ENCODE measurements around the gene RBM14. TPM values are rescaled to one million over a fixed set of nuclear protein-coding genes. Genes with fewer than 3 reads are reported as not detected.

Gene RBM14
- total RNA-seq, 1 donor: 22.4 TPM

DNA sequence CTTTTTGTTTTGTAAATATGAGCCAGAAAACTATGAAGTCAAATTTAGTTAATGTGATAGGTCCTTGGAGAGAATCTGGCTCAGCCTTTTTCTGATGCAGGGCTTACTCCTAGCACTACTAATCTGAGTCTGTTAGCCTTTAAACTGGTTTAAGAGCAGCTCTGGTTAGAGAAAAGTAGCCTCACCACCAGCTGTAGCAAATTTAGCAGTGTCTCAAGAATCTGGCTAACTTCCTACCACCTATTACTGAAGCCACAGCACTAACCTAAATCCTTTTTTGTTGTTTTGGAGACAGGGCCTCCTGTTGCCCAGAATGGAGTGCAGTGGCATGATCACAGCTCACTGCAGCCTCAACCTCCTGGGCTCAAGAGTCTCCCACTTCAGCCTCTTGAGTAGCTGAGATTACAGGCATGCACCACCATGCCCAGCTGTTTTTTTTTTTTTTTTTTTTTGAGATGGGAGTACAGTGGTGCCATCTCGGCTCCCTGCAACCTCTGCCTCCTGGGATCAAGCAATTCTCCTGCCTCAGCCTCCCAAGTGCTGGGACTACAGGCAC lies 47.4 kb downstream of the RBM14 start:
- DNase-seq (ENCODE audit: insufficient read length, low spot score, missing footprints): peak; percentile 58
- no peak overlapping the region for H2AFZ ChIP-seq (ENCODE audit: low read length)
- H3K79me2 ChIP-seq (ENCODE audit: insufficient read depth, low read length): peaks cover 66% of the 10 kb centered on the region
- H3K4me2 ChIP-seq (ENCODE audit: insufficient read depth, low read length): no peak overlapping the region
- H3K27ac ChIP-seq (ENCODE audit: low read depth, low read length): no peak overlapping the region
- peaks cover 59% of the 10 kb centered on the region for H3K36me3 ChIP-seq (ENCODE audit: insufficient read depth, low read length)
- TF ChIP-seq CTCF (IDR thresholded peaks at IDR 0.05; ENCODE audit: extremely low read depth, low read depth, low read length): no peak
- no peaks in the 10 kb centered on the region for H3K4me1 ChIP-seq (ENCODE audit: insufficient read depth, low read length)
- no peak overlapping the region for H3K4me3 ChIP-seq (ENCODE audit: insufficient read depth, low read length)
- peaks cover 16% of the 10 kb centered on the region for H4K20me1 ChIP-seq (ENCODE audit: insufficient read depth, low read length)
- no peaks in the 10 kb centered on the region for H3K27me3 ChIP-seq (ENCODE audit: insufficient read depth, low read length)
- H3K9me3 ChIP-seq (ENCODE audit: low read depth, low read length): no peaks in the 10 kb centered on the region

DNA sequence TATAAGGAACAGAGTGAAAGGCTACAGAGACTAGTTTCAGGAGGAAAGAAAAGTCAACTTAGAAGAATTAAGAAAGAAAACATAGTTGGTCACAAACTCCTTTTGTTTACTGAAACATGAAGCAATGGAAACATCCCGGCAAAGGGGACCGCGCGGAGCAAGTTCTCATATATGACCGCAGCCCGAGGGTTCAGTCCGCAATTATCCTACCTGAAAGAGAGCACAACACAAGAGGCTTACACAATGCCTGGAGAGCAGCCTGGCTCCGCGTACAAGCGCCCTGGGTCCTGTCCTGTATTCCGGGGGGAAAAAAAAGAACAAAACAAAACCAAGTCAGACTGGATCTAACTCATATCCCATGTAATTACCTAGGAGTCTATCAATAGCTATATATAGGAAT lies 48.9 kb downstream of the RBM14 start:
- Histone ChIP-seq H3K4me2 (ENCODE audit: insufficient read depth, low read length) (no peak overlapping the region), H3K79me2 (ENCODE audit: insufficient read depth, low read length) (peaks cover 68% of the 10 kb centered on the region), H3K9me3 (ENCODE audit: low read depth, low read length) (no peaks in the 10 kb centered on the region), H3K36me3 (ENCODE audit: insufficient read depth, low read length) (peaks cover 57% of the 10 kb centered on the region), H4K20me1 (ENCODE audit: insufficient read depth, low read length) (peaks cover 21% of the 10 kb centered on the region), H3K4me1 (ENCODE audit: insufficient read depth, low read length) (no peaks in the 10 kb centered on the region), H2AFZ (ENCODE audit: low read length) (no peak overlapping the region), H3K27ac (ENCODE audit: low read depth, low read length) (no peak overlapping the region), H3K27me3 (ENCODE audit: insufficient read depth, low read length) (no peaks in the 10 kb centered on the region), H3K4me3 (ENCODE audit: insufficient read depth, low read length) (no peak overlapping the region)
- no peak for TF ChIP-seq CTCF (IDR thresholded peaks at IDR 0.05; ENCODE audit: extremely low read depth, low read depth, low read length)
- DNase-seq (ENCODE audit: insufficient read length, low spot score, missing footprints): no peak

DNA sequence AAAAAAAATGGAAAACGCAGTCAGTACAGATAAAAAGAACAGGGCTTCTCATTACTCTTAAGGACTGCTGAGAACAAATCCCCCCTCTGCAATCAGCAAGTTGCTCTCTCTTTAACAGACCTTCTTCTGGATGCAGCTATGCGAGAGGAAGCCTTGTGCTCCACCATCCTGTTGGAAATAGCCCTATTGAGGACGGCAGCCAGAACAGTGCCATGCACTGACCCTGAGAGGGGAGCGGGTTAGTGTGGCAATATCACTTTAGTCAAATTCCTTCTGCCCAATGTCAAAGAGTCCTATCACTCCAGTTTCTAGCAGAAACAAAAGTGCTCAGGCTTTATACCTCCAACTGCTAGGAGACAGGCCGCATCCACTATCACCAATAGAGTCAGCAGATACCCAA lies 54.4 kb downstream of the RBM14 start:
- no peak overlapping the region for H3K27ac ChIP-seq (ENCODE audit: low read depth, low read length)
- peaks cover 2% of the 10 kb centered on the region for H3K4me1 ChIP-seq (ENCODE audit: insufficient read depth, low read length)
- no peak overlapping the region for H3K4me2 ChIP-seq (ENCODE audit: insufficient read depth, low read length)
- no peaks in the 10 kb centered on the region for H3K27me3 ChIP-seq (ENCODE audit: insufficient read depth, low read length)
- H3K4me3 ChIP-seq (ENCODE audit: insufficient read depth, low read length): no peak overlapping the region
- no peaks in the 10 kb centered on the region for H3K9me3 ChIP-seq (ENCODE audit: low read depth, low read length)
- no peak overlapping the region for H2AFZ ChIP-seq (ENCODE audit: low read length)
- no peak for TF ChIP-seq CTCF (IDR thresholded peaks at IDR 0.05; ENCODE audit: extremely low read depth, low read depth, low read length)
- H3K79me2 ChIP-seq (ENCODE audit: insufficient read depth, low read length): peaks cover 60% of the 10 kb centered on the region
- DNase-seq (ENCODE audit: insufficient read length, low spot score, missing footprints): no peak
- H3K36me3 ChIP-seq (ENCODE audit: insufficient read depth, low read length): peaks cover 40% of the 10 kb centered on the region
- peaks cover 25% of the 10 kb centered on the region for H4K20me1 ChIP-seq (ENCODE audit: insufficient read depth, low read length)

- peaks cover 39% of the 10 kb centered on the region for H3K79me2 ChIP-seq (ENCODE audit: insufficient read depth, low read length)
- H3K27me3 ChIP-seq (ENCODE audit: insufficient read depth, low read length): no peaks in the 10 kb centered on the region
- no peak overlapping the region for H3K4me3 ChIP-seq (ENCODE audit: insufficient read depth, low read length)
- peaks cover 21% of the 10 kb centered on the region for H3K4me1 ChIP-seq (ENCODE audit: insufficient read depth, low read length)
- H4K20me1 ChIP-seq (ENCODE audit: insufficient read depth, low read length): peaks cover 18% of the 10 kb centered on the region
- H3K4me2 ChIP-seq (ENCODE audit: insufficient read depth, low read length): peak overlapping the region; percentile 44
- H3K27ac ChIP-seq (ENCODE audit: low read depth, low read length): no peak overlapping the region
- H3K9me3 ChIP-seq (ENCODE audit: low read depth, low read length): no peaks in the 10 kb centered on the region
- DNase-seq (ENCODE audit: insufficient read length, low spot score, missing footprints): no peak
- no peak for TF ChIP-seq CTCF (IDR thresholded peaks at IDR 0.05; ENCODE audit: extremely low read depth, low read depth, low read length)
- H3K36me3 ChIP-seq (ENCODE audit: insufficient read depth, low read length): peaks cover 13% of the 10 kb centered on the region
- no peak overlapping the region for H2AFZ ChIP-seq (ENCODE audit: low read length)
These were observed 58.7 kb downstream of the RBM14 start for GRCh38 chr11:66674964-66675602.
